ACC112 (cell line): Measurements from ENCODE around the gene GRK5.

ENCODE experiments used
- H2AFZ ChIP-seq: fragments of 200-600 bp; sonication (generic); one replicate; pipeline ENCODE4 v1.6.0; 2017; ENCODE audit warnings: antibody characterized with exemption, low read length; ENCODE audit not compliant: unreplicated experiment
- H3K27ac ChIP-seq: fragments of 200-600 bp; sonication (generic); 2 replicates; pipeline ENCODE4 v1.5.1; 2014; ENCODE audit warnings: low read depth, mild to moderate bottlenecking, antibody characterized with exemption, low read length, moderate library complexity
- H3K27me3 ChIP-seq: fragments of 200-600 bp; sonication (generic); 2 replicates; pipeline ENCODE4 v1.6.1; 2014; ENCODE audit warnings: mild to moderate bottlenecking, antibody characterized with exemption, low read length, moderate library complexity, mixed read lengths; ENCODE audit not compliant: insufficient read depth
- H3K36me3 ChIP-seq: fragments of 200-600 bp; sonication (generic); 2 replicates; pipeline ENCODE4 v1.6.1; 2016; ENCODE audit warnings: mild to moderate bottlenecking, antibody characterized with exemption, low read length, moderate library complexity, mixed read lengths; ENCODE audit not compliant: insufficient read depth
- H3K4me1 ChIP-seq: fragments of 200-600 bp; sonication (generic); one replicate; pipeline ENCODE4 v1.6.1; 2016; ENCODE audit warnings: low read length, mixed read lengths; ENCODE audit not compliant: insufficient read depth, unreplicated experiment, control insufficient read depth
- H3K4me3 ChIP-seq: fragments of 200-600 bp; sonication (generic); 2 replicates; pipeline ENCODE4 v1.5.1; 2014; ENCODE audit warnings: mild to moderate bottlenecking, low read depth, low read length
- H3K79me2 ChIP-seq: fragments of 200-600 bp; sonication (generic); one replicate; pipeline ENCODE4 v1.6.0; 2016; ENCODE audit warnings: low read length; ENCODE audit not compliant: control insufficient read depth, unreplicated experiment, insufficient read depth

The GRK5 gene

GRCh38 chr10:119423510-119424257 is 216.3 kb downstream of the GRK5 start:
- Histone ChIP-seq H2AFZ (no peak overlapping the region), H3K4me3 (no peak overlapping the region), H3K4me1 (no peaks in the 10 kb centered on the region), H3K27me3 (no peaks in the 10 kb centered on the region), H3K79me2 (no peaks in the 10 kb centered on the region), H3K36me3 (peaks cover 13% of the 10 kb centered on the region; the same call in 1 of the 2 replicates), H3K27ac (no peak overlapping the region)

- Histone ChIP-seq H3K27me3 (no peaks in the 10 kb centered on the region), H2AFZ (no peak overlapping the region), H3K4me1 (no peaks in the 10 kb centered on the region), H3K27ac (no peak overlapping the region), H3K36me3 (peaks cover 13% of the 10 kb centered on the region; the same call in 1 of the 2 replicates), H3K4me3 (no peak overlapping the region), H3K79me2 (no peaks in the 10 kb centered on the region)
Observed at GRCh38 chr10:119424258-119424975, 217.0 kb downstream of the GRK5 start.

- Histone ChIP-seq H3K4me3 (no peak overlapping the region), H2AFZ (no peak overlapping the region), H3K79me2 (no peaks in the 10 kb centered on the region), H3K27me3 (no peaks in the 10 kb centered on the region), H3K27ac (no peak overlapping the region), H3K36me3 (peaks cover 13% of the 10 kb centered on the region; the same call in 1 of the 2 replicates), H3K4me1 (no peaks in the 10 kb centered on the region)
Observed at GRCh38 chr10:119425102-119425880, 217.9 kb downstream of the GRK5 start.

- Histone ChIP-seq H3K36me3 (peaks cover 13% of the 10 kb centered on the region; the same call in 1 of the 2 replicates), H3K4me1 (no peaks in the 10 kb centered on the region), H2AFZ (no peak overlapping the region)
Observed at GRCh38 chr10:119425881-119426170, 218.5 kb downstream of the GRK5 start.

GRCh38 chr10:119426699-119427098 is 219.3 kb downstream of the GRK5 start:
- H3K36me3 ChIP-seq: peaks cover 13% of the 10 kb centered on the region; the same call in 1 of the 2 replicates
- no peak overlapping the region for H3K4me3 ChIP-seq
- no peak overlapping the region for H3K27ac ChIP-seq
- no peaks in the 10 kb centered on the region for H3K27me3 ChIP-seq
- H3K79me2 ChIP-seq: no peaks in the 10 kb centered on the region
- H2AFZ ChIP-seq: no peak overlapping the region
- H3K4me1 ChIP-seq: no peaks in the 10 kb centered on the region

More at GRCh38 chr10:119425881-119426170, 218.5 kb downstream of the GRK5 start:
- Histone ChIP-seq H3K4me3 (no peak overlapping the region), H3K79me2 (no peaks in the 10 kb centered on the region), H3K27ac (no peak overlapping the region), H3K27me3 (no peaks in the 10 kb centered on the region)

GRCh38 chr10:119427263-119427864 is 220.0 kb downstream of the GRK5 start:
- no peaks in the 10 kb centered on the region for H3K4me1 ChIP-seq
- H3K4me3 ChIP-seq: no peak overlapping the region
- no peak overlapping the region for H2AFZ ChIP-seq
- no peak overlapping the region for H3K27ac ChIP-seq
- no peaks in the 10 kb centered on the region for H3K27me3 ChIP-seq
- no peaks in the 10 kb centered on the region for H3K79me2 ChIP-seq
- peaks cover 13% of the 10 kb centered on the region; the same call in 1 of the 2 replicates for H3K36me3 ChIP-seq

- H3K36me3 ChIP-seq: peaks cover 13% of the 10 kb centered on the region; the same call in 1 of the 2 replicates
- no peaks in the 10 kb centered on the region for H3K79me2 ChIP-seq
- H3K27me3 ChIP-seq: no peaks in the 10 kb centered on the region
- H3K4me3 ChIP-seq: no peak overlapping the region
- H3K4me1 ChIP-seq: no peaks in the 10 kb centered on the region
- no peak overlapping the region for H3K27ac ChIP-seq
- H2AFZ ChIP-seq: no peak overlapping the region
Observed at GRCh38 chr10:119428789-119429188, 221.4 kb downstream of the GRK5 start.

GRCh38 chr10:119429771-119430170 is 222.4 kb downstream of the GRK5 start:
- no peaks in the 10 kb centered on the region for H3K79me2 ChIP-seq
- H3K4me3 ChIP-seq: no peak overlapping the region
- no peak overlapping the region for H2AFZ ChIP-seq
- no peaks in the 10 kb centered on the region for H3K27me3 ChIP-seq
- H3K36me3 ChIP-seq: peaks cover 13% of the 10 kb centered on the region; the same call in 1 of the 2 replicates
- no peak overlapping the region for H3K27ac ChIP-seq
- H3K4me1 ChIP-seq: no peaks in the 10 kb centered on the region

GRCh38 chr10:119431034-119431772 is 223.8 kb downstream of the GRK5 start:
- H2AFZ ChIP-seq: no peak overlapping the region
- no peak overlapping the region for H3K4me3 ChIP-seq
- H3K36me3 ChIP-seq: peaks cover 13% of the 10 kb centered on the region; the same call in 1 of the 2 replicates
- H3K27me3 ChIP-seq: no peaks in the 10 kb centered on the region
- H3K27ac ChIP-seq: no peak overlapping the region
- H3K4me1 ChIP-seq: no peaks in the 10 kb centered on the region
- no peaks in the 10 kb centered on the region for H3K79me2 ChIP-seq

GRCh38 chr10:119431773-119432135 is 224.4 kb downstream of the GRK5 start:
- Histone ChIP-seq H3K4me3 (no peak overlapping the region), H3K79me2 (no peaks in the 10 kb centered on the region), H3K27me3 (no peaks in the 10 kb centered on the region), H3K36me3 (peaks cover 7% of the 10 kb centered on the region; the same call in 1 of the 2 replicates), H3K27ac (no peak overlapping the region), H2AFZ (no peak overlapping the region), H3K4me1 (no peaks in the 10 kb centered on the region)
